Right lobe of liver (tissue), 4 donors: ENCODE data around the gene TCEANC.

ENCODE experiments used
- POLR2A ChIP-seq: fragments of 450-650 bp; IDR thresholded peaks from one replicate; pipeline ENCODE4 v1.6.1; 2017; ENCODE audit warnings: antibody characterized with exemption, mild to moderate bottlenecking
- TF ChIP-seq, protein P1 (sequence below), 4 donors: fragments of 200-600 bp in 3 of 4; fragments of 450-650 bp in 1 of 4; IDR thresholded peaks; one replicate each; pipeline versions ENCODE4 v1.5.1 to v1.8.0; 2016 to 2022; ENCODE audit warnings: antibody characterized with exemption in 4 of 4, mild to moderate bottlenecking in 2 of 4
- donor health status: DM: no; HTN: no; CAD: no.
- donor health status: DM: no; HTN: no; CAD: no.
- donor health status: DM: no; HTN: yes; CAD: no.

DNA sequence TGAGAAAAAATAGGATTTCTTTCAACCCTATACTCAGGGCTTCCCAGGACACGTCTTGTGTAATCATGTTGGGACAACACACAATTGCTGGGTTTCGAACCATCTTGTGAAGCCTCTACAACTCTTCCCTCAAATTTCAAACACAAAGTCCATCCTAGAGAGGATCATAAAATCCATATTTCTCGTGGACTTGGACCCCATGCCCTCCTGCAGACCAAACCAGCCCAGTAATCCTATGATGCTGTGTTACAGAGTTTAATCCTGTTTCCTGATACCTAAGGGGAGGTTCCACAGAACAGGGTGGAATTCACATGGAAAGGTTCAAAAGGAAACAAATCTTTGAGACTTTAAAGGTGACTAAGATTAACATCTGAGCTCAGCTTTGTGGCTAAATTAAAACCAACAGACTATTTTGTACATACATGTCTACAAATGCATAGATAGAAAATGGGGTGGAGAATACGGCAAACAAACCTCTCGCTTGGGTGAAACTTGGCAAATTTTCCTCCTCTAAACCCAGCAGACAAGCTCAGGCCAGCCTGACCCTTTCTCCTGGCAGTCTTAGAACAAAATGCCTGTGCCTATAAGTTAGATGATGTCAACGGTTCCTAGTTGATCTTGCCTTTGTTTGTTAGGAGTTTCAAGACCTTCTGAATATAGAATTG lies 45.5 kb upstream of the TCEANC start:
- TF ChIP-seq, protein P1, sequence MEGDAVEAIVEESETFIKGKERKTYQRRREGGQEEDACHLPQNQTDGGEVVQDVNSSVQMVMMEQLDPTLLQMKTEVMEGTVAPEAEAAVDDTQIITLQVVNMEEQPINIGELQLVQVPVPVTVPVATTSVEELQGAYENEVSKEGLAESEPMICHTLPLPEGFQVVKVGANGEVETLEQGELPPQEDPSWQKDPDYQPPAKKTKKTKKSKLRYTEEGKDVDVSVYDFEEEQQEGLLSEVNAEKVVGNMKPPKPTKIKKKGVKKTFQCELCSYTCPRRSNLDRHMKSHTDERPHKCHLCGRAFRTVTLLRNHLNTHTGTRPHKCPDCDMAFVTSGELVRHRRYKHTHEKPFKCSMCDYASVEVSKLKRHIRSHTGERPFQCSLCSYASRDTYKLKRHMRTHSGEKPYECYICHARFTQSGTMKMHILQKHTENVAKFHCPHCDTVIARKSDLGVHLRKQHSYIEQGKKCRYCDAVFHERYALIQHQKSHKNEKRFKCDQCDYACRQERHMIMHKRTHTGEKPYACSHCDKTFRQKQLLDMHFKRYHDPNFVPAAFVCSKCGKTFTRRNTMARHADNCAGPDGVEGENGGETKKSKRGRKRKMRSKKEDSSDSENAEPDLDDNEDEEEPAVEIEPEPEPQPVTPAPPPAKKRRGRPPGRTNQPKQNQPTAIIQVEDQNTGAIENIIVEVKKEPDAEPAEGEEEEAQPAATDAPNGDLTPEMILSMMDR (IDR thresholded peaks at IDR 0.05), result no peak
- TF ChIP-seq POLR2A, result no peak
